Muscle of arm (tissue), 12 donors: ENCODE measurements around the gene AVPR1A. TPM values are rescaled to one million over a fixed set of nuclear protein-coding genes. Genes with fewer than 3 reads are reported as not detected.

Experiments used
- DNase-seq: peaks from one replicate; pipeline ENCODE4 v3.0.0-alpha.2; 2013
- polyA plus RNA-seq, 12 donors: library from polyadenylated mRNA; unstranded; fragments of 120-200 nt; gene quantifications; one replicate each; pipeline ENCODE4 v1.2.1, GENCODE V29; 2013; ENCODE audit not compliant: insufficient read length in 12 of 12

AVPR1A gene
- polyA plus RNA-seq, 12 donors: 2.9 to 11.4 (median 5.8) TPM; not detected in 1

DNA sequence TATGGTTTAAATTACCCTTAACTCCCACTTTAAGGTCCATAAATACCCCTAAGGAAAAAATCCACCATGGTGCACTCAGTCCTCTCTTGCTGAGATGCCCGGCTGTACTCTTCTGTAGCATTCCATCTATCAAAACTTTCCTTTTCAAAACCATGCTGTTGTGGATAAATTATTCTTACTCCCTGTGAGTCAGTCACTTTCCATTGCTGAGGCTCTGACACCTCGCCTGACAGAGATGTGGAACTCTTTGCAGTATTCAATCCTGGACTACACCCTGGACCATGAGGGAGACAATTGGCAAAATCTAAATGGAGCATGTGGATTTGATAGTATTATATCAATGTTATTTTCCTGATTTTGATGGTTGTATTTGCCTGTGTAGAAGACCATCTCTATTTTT, 49.1 kb downstream of the AVPR1A start:
- no peak for DNase-seq

GRCh38 chr12:63098851-63099250, 52.1 kb downstream of the AVPR1A start:
- no peak for DNase-seq

GRCh38 chr12:63095369-63095980, 55.5 kb downstream of the AVPR1A start:
- DNase-seq: no peak

DNA sequence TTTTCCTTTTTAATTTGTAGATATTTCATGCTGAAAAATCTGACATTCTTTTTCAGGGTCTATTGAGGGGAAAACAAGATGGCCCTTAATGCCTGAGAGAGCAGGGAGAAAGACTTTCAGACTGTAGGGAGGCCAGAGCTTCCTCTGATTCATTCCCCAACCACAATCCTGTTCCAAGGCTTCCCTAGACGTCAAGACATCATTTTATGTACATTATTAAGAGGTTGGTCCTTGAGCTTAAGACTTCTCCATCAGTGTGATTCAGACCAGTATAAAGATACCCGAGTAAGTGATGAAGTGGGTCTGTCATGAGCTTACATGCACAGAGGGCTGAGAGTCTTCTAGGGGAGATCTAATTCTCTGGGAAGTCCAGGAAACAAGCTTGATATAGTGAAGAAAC, 57.3 kb downstream of the AVPR1A start:
- no peak for DNase-seq

DNA sequence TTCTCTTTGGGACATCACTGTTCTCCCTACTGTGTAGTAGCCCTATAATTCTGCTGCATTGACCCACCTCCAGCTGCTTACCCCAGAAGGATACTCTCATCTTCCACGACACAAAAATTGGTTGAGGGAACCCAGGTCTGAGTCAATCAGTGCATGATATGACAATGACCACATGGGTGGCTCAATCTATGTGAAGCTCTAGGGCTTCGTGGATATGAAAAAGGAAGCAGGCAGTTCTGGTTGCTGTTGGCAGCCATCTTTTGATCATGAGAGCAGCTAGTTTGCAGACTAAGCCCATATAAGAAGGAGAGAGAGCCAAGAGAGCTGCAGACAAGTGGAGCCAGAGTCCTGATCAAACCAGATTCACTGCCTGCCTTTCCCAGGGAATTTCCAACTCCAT, 57.9 kb downstream of the AVPR1A start:
- no peak for DNase-seq

Other genes with a start within 250 kb of the AVPR1A start
- gene PPM1H, start 216.1 kb downstream of the AVPR1A start, polyA plus RNA-seq: 1 to 10 TPM in 11 of 12 donors, not detected in 1; 2.9 to 6.8 (median 3.5) TPM